ENCODE data around the gene CAMTA1. TPM values are rescaled to one million over a fixed set of nuclear protein-coding genes. Genes with fewer than 3 reads are reported as not detected.

The CAMTA1 gene
- total RNA-seq, 1 experiment from 2014 or later, result 85.2 TPM

DNA sequence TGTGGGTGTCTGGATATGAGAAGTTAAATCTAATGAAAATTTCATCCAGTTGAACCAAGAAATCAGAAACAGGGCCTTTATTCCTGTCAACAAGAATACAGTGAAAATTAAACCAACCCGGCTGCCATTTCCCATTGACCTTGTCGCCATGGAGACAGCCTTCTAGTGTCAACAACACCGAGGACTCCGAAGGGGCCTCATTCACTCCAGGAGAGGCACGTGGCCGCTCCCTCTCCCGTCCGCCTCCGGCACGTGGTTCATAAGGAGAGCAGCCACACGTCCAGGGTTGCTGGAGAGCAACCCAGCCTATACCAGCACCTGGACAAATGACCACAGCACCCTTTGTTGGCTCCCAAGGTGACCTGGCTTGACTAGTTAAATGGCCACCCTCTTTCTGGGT lies 865.5 kb downstream of the CAMTA1 start:
- H3K4me1 ChIP-seq (ENCODE audit: insufficient read depth, low read length, poor library complexity, severe bottlenecking), result no peaks in the 10 kb centered on the region
- TF ChIP-seq, protein P1, sequence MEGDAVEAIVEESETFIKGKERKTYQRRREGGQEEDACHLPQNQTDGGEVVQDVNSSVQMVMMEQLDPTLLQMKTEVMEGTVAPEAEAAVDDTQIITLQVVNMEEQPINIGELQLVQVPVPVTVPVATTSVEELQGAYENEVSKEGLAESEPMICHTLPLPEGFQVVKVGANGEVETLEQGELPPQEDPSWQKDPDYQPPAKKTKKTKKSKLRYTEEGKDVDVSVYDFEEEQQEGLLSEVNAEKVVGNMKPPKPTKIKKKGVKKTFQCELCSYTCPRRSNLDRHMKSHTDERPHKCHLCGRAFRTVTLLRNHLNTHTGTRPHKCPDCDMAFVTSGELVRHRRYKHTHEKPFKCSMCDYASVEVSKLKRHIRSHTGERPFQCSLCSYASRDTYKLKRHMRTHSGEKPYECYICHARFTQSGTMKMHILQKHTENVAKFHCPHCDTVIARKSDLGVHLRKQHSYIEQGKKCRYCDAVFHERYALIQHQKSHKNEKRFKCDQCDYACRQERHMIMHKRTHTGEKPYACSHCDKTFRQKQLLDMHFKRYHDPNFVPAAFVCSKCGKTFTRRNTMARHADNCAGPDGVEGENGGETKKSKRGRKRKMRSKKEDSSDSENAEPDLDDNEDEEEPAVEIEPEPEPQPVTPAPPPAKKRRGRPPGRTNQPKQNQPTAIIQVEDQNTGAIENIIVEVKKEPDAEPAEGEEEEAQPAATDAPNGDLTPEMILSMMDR (conservative IDR thresholded peaks at IDR 0.05; ENCODE audit: low read depth, low read length), result no peak
- TF ChIP-seq EZH2 (IDR thresholded peaks at IDR 0.05; ENCODE audit: borderline replicate concordance, low read depth, low read length, poor library complexity, severe bottlenecking), result no peak
- H3K4me3 ChIP-seq (ENCODE audit: low read depth, low read length, poor library complexity, severe bottlenecking), result no peak overlapping the region
- no peak overlapping the region for H3K27ac ChIP-seq (ENCODE audit: low read depth, low read length, poor library complexity, severe bottlenecking)
- BruUV-seq (replicated peaks), result no TSS peak
- H3K9me3 ChIP-seq (ENCODE audit: low read depth, low read length, poor library complexity, severe bottlenecking), result no peaks in the 10 kb centered on the region
- H3K27me3 ChIP-seq (replicated peaks; ENCODE audit: insufficient read depth, low read depth, low read length, poor library complexity), result no peaks in the 10 kb centered on the region
- POLR2A ChIA-PET (ENCODE audit: low non-redundant PET), result no interaction called here
- intact Hi-C loops (cut with micrococcal nuclease; ENCODE audit: unreplicated experiment), result no loop called here
- H3K36me3 ChIP-seq (ENCODE audit: insufficient read depth, low read length, poor library complexity, severe bottlenecking), result no peaks in the 10 kb centered on the region
- CTCF ChIA-PET, result no interaction called here
- no peak for DNase-seq (ENCODE audit: low spot score)

DNA sequence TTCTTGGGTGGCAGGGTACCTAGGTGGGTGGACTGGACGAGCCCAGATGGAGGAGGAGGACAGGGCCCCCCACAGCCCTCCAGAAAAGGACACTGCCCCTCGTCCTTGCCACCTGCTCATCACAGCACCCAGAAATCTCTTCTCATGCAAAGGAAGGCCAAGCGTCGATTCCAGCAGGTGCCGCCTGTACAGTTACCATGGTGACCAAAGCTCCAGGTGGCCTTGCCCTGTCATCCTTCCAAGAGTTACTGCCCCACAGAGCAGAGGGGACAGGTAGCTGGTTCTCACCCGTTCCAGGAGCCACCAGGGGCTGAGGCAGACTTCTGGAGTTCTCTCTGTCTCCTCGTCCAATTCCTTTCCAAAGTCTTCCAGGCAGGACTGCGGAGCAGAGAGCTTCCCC lies 865.9 kb downstream of the CAMTA1 start:
- ChIA-PET CTCF (no interaction called here), POLR2A (ENCODE audit: low non-redundant PET) (no interaction called here)
- no peak overlapping the region for H3K27ac ChIP-seq (ENCODE audit: low read depth, low read length, poor library complexity, severe bottlenecking)
- no peaks in the 10 kb centered on the region for H3K4me1 ChIP-seq (ENCODE audit: insufficient read depth, low read length, poor library complexity, severe bottlenecking)
- no peak overlapping the region for H3K4me3 ChIP-seq (ENCODE audit: low read depth, low read length, poor library complexity, severe bottlenecking)
- DNase-seq (ENCODE audit: low spot score), result no peak
- H3K36me3 ChIP-seq (ENCODE audit: insufficient read depth, low read length, poor library complexity, severe bottlenecking), result no peaks in the 10 kb centered on the region
- TF ChIP-seq, protein P1 (conservative IDR thresholded peaks at IDR 0.05; ENCODE audit: low read depth, low read length), result no peak
- no peak for TF ChIP-seq EZH2 (IDR thresholded peaks at IDR 0.05; ENCODE audit: borderline replicate concordance, low read depth, low read length, poor library complexity, severe bottlenecking)
- no peaks in the 10 kb centered on the region for H3K9me3 ChIP-seq (ENCODE audit: low read depth, low read length, poor library complexity, severe bottlenecking)
- H3K27me3 ChIP-seq (replicated peaks; ENCODE audit: insufficient read depth, low read depth, low read length, poor library complexity), result no peaks in the 10 kb centered on the region
- BruUV-seq (replicated peaks), result no TSS peak
- intact Hi-C loops (cut with micrococcal nuclease; ENCODE audit: unreplicated experiment), result no loop called here

DNA sequence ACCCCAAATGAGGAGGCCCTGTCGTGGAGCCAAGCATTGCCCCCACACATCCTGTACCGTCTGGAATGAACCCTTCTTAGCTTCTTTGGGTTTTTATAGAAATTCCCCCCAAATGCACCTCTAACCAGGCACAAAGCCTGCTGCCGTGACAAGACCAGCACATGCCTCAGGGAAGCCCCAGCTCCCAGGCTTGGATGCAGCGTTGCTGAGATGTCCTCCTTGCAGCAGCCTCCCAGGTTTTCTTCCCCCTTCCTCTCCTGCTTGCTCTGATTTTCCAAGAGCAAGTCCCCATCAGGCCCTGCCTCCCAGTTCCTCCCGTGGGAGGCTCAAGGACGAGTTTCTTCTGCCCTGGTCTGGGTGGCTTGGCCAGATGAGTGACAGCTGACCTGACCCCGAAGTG lies 866.8 kb downstream of the CAMTA1 start:
- TF ChIP-seq EZH2 (IDR thresholded peaks at IDR 0.05; ENCODE audit: borderline replicate concordance, low read depth, low read length, poor library complexity, severe bottlenecking), result no peak
- TF ChIP-seq, protein P1 (conservative IDR thresholded peaks at IDR 0.05; ENCODE audit: low read depth, low read length), result no peak
- intact Hi-C loops (cut with micrococcal nuclease; ENCODE audit: unreplicated experiment), result no loop called here
- H3K4me1 ChIP-seq (ENCODE audit: insufficient read depth, low read length, poor library complexity, severe bottlenecking), result no peaks in the 10 kb centered on the region
- no peaks in the 10 kb centered on the region for H3K27me3 ChIP-seq (replicated peaks; ENCODE audit: insufficient read depth, low read depth, low read length, poor library complexity)
- no peaks in the 10 kb centered on the region for H3K36me3 ChIP-seq (ENCODE audit: insufficient read depth, low read length, poor library complexity, severe bottlenecking)
- POLR2A ChIA-PET (ENCODE audit: low non-redundant PET), result no interaction called here
- BruUV-seq (replicated peaks), result no TSS peak
- no peaks in the 10 kb centered on the region for H3K9me3 ChIP-seq (ENCODE audit: low read depth, low read length, poor library complexity, severe bottlenecking)
- H3K4me3 ChIP-seq (ENCODE audit: low read depth, low read length, poor library complexity, severe bottlenecking), result no peak overlapping the region
- CTCF ChIA-PET, result interaction anchor here (0.9 kb wide), 1 partner anchor 16 kb away, joined by 3 read pairs; no protein-coding TSS in a partner anchor
- no peak for DNase-seq (ENCODE audit: low spot score)
- H3K27ac ChIP-seq (ENCODE audit: low read depth, low read length, poor library complexity, severe bottlenecking), result no peak overlapping the region

Measured in A673 (cell line).